K562 (cell line): ENCODE data around the gene PPP1R15A. TPM values are rescaled to one million over a fixed set of nuclear protein-coding genes. Genes with fewer than 3 reads are reported as not detected.

Source experiments
- ARID1B ChIP-seq: fragments of 450-650 bp; IDR thresholded peaks from 2 replicates; pipeline ENCODE4 v1.6.1; 2016; ENCODE audit warnings: antibody characterized with exemption, mild to moderate bottlenecking, inconsistent platforms
- BRD9 ChIP-seq: fragments of 450-650 bp; IDR thresholded peaks from 2 replicates; pipeline ENCODE4 v1.6.1; 2018; ENCODE audit warnings: low read depth; ENCODE audit not compliant: partially characterized antibody
- GABPA ChIP-seq: fragments of 200-800 bp; sonication (Bioruptor generic); conservative IDR thresholded peaks from 2 replicates; pipeline ENCODE4 v1.6.1; 2016; ENCODE audit warnings: low read depth, missing genetic modification characterization, missing compliant biosample characterization
- KDM4B ChIP-seq, 2 experiments: fragments of 450-650 bp in 1 of 2; sonication (generic) in 1 of 2; IDR thresholded peaks; 2 replicates each; pipeline ENCODE4 v1.6.1; 2016 to 2017; ENCODE audit warnings: borderline replicate concordance in 2 of 2, antibody characterized with exemption in 1 of 2, low read depth in 1 of 2, mild to moderate bottlenecking in 1 of 2
- KLF13 ChIP-seq: fragments of 450-650 bp; IDR thresholded peaks from 2 replicates; pipeline ENCODE4 v1.6.1; 2016; ENCODE audit warnings: missing genetic modification characterization, low read depth, mild to moderate bottlenecking, missing compliant biosample characterization, moderate library complexity, borderline replicate concordance
- NR2C1 ChIP-seq, 2 experiments: fragments of 450-650 bp; IDR thresholded peaks; 2 replicates each; pipeline ENCODE4 v1.6.1; 2017; ENCODE audit warnings: mild to moderate bottlenecking in 2 of 2, antibody characterized with exemption in 1 of 2, inconsistent platforms in 1 of 2, missing compliant biosample characterization in 1 of 2, missing genetic modification characterization in 1 of 2
- NR2F6 ChIP-seq: fragments of 450-650 bp; formaldehyde crosslinking; IDR thresholded peaks from 2 replicates; pipeline ENCODE4 v1.4.0; 2020; ENCODE audit warnings: mild to moderate bottlenecking
- PHF21A ChIP-seq: fragments of 450-650 bp; IDR thresholded peaks from 2 replicates; pipeline ENCODE4 v1.6.1; 2017; ENCODE audit warnings: low read depth, borderline replicate concordance
- POLR2AphosphoS2 ChIP-seq: IDR thresholded peaks from 2 replicates; pipeline ENCODE4 v1.6.1; 2012; ENCODE audit warnings: low read length, improper control_type of control experiment
- PRPF4 ChIP-seq: fragments of 200-400 bp; formaldehyde crosslinking; IDR thresholded peaks from one replicate; pipeline ENCODE4 v1.6.1; 2017; ENCODE audit warnings: low read length, low read depth, mild to moderate bottlenecking; ENCODE audit not compliant: insufficient read depth, poor library complexity, severe bottlenecking
- PTTG1 ChIP-seq: fragments of 450-650 bp; IDR thresholded peaks from 2 replicates; pipeline ENCODE4 v1.6.1; 2016; ENCODE audit warnings: low read depth, mild to moderate bottlenecking, missing genetic modification characterization, missing compliant biosample characterization
- PYGO2 ChIP-seq: fragments of 450-650 bp; IDR thresholded peaks from 2 replicates; pipeline ENCODE4 v1.6.1; 2016; ENCODE audit warnings: mild to moderate bottlenecking, missing genetic modification characterization, moderate library complexity, missing compliant biosample characterization
- RAD21 ChIP-seq, 2 experiments: fragments of 250-450 bp in 1 of 2; fragments of 450-650 bp in 1 of 2; sonication (Bioruptor Pico) in 1 of 2; formaldehyde crosslinking in 1 of 2; IDR thresholded peaks in 1 of 2; conservative IDR thresholded peaks in 1 of 2; 2 replicates each; pipeline versions ENCODE4 v1.4.0 to v1.8.0; 2020 to 2022; ENCODE audit warnings: mild to moderate bottlenecking in 2 of 2, moderate library complexity in 1 of 2
- SNIP1 ChIP-seq: fragments of 450-650 bp; IDR thresholded peaks from 2 replicates; pipeline ENCODE4 v1.7.1; 2017; ENCODE audit warnings: low read depth, mild to moderate bottlenecking
- SP1 ChIP-seq: sonication (generic); formaldehyde crosslinking; IDR thresholded peaks from 2 replicates; pipeline ENCODE4 v1.8.1; 2022; ENCODE audit warnings: mild to moderate bottlenecking, missing genetic modification reagents
- ZNF507 ChIP-seq: conservative IDR thresholded peaks from 2 replicates; pipeline ENCODE4 v1.6.1; 2017; ENCODE audit warnings: missing genetic modification characterization, missing compliant biosample characterization
- polyA plus RNA-seq, 8 experiments: library from polyadenylated mRNA; depleted of rRNA in 4 of 8; stranded (reverse) in 5 of 8; unstranded in 3 of 8; fragments of >200 nt; fragmentation: Nextera tagmentation in 2 of 8; fragmentation: Illumina TruSeq in 1 of 8; extraction: Ambion mirVana in 2 of 8; extraction: Trizol in 1 of 8; gene quantifications; 2 replicates each; pipeline versions ENCODE4 v1.2.1 to v1.2.3, GENCODE V29; 2011 to 2014; ENCODE audit warnings: inconsistent platforms in 1 of 8, missing spikeins in 1 of 8
- total RNA-seq, 7 experiments: library from RNA; depleted of rRNA in 6 of 7; stranded (reverse); fragments of >200 nt in 6 of 7; fragmentation: Illumina TruSeq in 2 of 7; extraction: Trizol in 2 of 7; gene quantifications; 2 replicates each; pipeline versions ENCODE4 v1.2.1 to v1.2.3, GENCODE V29; 2011 to 2021; ENCODE audit warnings: low replicate concordance in 1 of 7
- TF ChIP-seq, protein P1 (sequence below): fragments of 250-450 bp; sonication (Bioruptor Pico); IDR thresholded peaks from 2 replicates; pipeline ENCODE4 v1.4.0; 2020; ENCODE audit warnings: mild to moderate bottlenecking, moderate library complexity, borderline replicate concordance
- TF ChIP-seq, protein P2 (sequence below): fragments of 250-450 bp; sonication (Bioruptor Pico); IDR thresholded peaks from 2 replicates; pipeline ENCODE4 v1.5.0; 2021; ENCODE audit warnings: mild to moderate bottlenecking, moderate library complexity
- TF ChIP-seq, protein P3 (sequence below): fragments of 200-800 bp; sonication (Bioruptor generic); IDR thresholded peaks from 2 replicates; pipeline ENCODE4 v1.6.1; 2017; ENCODE audit warnings: missing genetic modification characterization, missing compliant biosample characterization

Gene PPP1R15A
- total and polyA plus RNA-seq, 9 of the 15 experiments (the other 6 are each of a cell fraction or from before 2014, with no cell fraction given) = 0.42 to 73.7 (median 44.0) TPM

DNA sequence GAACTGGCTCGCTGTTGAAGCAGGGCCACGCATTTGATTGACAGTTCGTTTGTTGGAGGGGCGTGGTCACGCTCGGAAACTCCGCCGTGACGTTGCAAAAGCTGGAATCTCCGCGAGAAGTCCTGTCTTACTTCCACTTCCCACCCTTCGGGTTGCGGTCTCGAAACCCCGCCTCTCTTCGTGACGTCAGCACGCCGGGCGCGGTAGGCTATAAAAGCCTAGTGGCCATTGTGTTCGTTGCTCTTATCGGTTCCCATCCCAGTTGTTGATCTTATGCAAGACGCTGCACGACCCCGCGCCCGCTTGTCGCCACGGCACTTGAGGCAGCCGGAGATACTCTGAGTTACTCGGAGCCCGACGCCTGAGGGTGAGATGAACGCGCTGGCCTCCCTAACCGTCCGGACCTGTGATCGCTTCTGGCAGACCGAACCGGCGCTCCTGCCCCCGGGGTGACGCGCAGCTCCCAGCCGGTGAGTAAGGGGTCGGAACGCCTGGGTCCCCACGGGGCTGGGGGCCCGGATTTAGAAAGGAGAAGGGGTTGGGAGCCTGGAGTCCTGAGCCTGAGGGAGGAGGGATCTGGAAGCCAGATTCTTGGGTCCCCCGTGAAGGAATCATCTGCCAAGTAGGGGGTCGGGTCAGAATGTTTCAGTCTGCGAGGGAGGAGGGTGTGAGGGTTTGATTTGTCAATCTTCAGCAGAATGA, at the start of gene PPP1R15A (continued):
- TF ChIP-seq SP1 (peak; percentile 96), KDM4B (IDR thresholded peaks at IDR 0.05; ENCODE audit: borderline replicate concordance in 2 of 2, low read depth in 1 of 2) (no peak; a peak in 1 of 4 replicates), PRPF4 (peak; percentile 60), ARID1B (0 out of 2 replicates have a peak, but pooled peaks have one; percentile 49), SNIP1 (peak; percentile 60; the same call in 1 of the 2 replicates), GABPA (no peak), PYGO2 (tag) (no peak), KLF13 (tag) (no peak), PTTG1 (tag) (no peak), POLR2AphosphoS2 (peak; percentile 97), BRD9 (peak; percentile 85), RAD21 (CRISPR knock-in tag; conservative IDR thresholded peaks at IDR 0.05 in 1 of 2, IDR thresholded peaks at IDR 0.05 in 1 of 2) (peak; percentile 27 to 41), ZNF507 (tag) (no peak), NR2F6 (CRISPR knock-in tag) (no peak), PHF21A (peak; percentile 32; the same call in 1 of the 2 replicates), NR2C1 (IDR thresholded peaks at IDR 0.05) (no peak), NR2C1 (tag; IDR thresholded peaks at IDR 0.05) (no peak)
- TF ChIP-seq, protein P1, sequence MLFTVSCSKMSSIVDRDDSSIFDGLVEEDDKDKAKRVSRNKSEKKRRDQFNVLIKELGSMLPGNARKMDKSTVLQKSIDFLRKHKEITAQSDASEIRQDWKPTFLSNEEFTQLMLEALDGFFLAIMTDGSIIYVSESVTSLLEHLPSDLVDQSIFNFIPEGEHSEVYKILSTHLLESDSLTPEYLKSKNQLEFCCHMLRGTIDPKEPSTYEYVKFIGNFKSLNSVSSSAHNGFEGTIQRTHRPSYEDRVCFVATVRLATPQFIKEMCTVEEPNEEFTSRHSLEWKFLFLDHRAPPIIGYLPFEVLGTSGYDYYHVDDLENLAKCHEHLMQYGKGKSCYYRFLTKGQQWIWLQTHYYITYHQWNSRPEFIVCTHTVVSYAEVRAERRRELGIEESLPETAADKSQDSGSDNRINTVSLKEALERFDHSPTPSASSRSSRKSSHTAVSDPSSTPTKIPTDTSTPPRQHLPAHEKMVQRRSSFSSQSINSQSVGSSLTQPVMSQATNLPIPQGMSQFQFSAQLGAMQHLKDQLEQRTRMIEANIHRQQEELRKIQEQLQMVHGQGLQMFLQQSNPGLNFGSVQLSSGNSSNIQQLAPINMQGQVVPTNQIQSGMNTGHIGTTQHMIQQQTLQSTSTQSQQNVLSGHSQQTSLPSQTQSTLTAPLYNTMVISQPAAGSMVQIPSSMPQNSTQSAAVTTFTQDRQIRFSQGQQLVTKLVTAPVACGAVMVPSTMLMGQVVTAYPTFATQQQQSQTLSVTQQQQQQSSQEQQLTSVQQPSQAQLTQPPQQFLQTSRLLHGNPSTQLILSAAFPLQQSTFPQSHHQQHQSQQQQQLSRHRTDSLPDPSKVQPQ (CRISPR knock-in tag) = no peak
- TF ChIP-seq, protein P2, sequence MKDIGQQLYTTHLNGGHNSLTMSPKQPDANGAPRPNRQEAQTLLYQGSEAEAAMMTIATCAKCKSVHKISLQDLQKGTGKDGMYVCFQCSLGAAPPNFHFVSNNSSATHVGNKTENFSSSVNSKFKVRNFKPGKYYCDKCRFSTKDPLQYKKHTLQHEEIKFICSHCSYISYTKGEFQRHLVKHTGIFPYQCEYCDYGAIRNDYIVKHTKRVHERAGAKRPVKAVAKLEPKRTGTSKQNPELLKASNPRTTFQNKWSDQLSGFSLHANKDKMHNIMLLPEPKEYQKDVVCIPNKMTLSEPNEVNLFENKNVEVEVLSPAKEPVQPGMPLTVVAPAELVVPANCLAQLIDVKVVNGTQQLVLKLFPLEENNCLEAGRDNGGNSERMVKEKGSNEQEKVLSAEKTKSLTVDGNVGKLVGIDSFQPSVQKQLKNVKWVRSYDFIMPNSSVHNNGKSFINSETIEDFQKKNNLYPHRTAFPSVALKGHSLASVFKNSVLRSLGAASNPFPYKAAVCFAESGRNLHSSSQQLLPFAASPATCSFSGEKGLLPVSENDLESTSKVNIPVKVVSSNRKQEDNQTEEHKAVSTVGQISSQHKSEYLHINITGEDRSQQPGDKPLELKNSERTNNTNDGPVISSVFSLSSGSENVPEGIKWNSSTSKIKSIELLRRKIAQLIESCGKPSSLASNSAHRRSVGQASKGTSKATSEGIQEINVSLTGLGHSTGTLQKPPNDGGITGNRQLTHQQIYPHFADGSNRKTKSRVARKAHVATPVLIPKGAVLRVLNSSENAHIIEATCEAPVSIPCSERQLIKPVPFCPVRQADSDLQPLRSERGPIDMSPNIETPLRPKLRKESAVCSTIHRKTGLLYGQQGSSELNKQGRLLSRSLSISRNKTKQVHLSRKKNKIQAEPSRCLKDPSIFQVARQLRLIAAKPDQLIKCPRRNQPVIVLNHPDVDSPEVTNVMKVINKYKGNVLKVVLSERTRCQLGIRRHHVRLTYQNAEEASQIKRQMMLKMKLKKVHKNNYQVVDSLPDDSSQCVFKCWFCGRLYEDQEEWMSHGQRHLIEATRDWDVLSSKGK = no peak
- TF ChIP-seq, protein P3, sequence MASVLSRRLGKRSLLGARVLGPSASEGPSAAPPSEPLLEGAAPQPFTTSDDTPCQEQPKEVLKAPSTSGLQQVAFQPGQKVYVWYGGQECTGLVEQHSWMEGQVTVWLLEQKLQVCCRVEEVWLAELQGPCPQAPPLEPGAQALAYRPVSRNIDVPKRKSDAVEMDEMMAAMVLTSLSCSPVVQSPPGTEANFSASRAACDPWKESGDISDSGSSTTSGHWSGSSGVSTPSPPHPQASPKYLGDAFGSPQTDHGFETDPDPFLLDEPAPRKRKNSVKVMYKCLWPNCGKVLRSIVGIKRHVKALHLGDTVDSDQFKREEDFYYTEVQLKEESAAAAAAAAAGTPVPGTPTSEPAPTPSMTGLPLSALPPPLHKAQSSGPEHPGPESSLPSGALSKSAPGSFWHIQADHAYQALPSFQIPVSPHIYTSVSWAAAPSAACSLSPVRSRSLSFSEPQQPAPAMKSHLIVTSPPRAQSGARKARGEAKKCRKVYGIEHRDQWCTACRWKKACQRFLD = no peak
